GM23338 (cell line): ENCODE measurements around the gene SULT6B1. TPM values are rescaled to one million over a fixed set of nuclear protein-coding genes. Genes with fewer than 3 reads are reported as not detected.

Experiments
- ATAC-seq: fragments of 200-7000 bp; cut with Tn5 transposase; 3 replicates; pipeline ENCODE4 v1.9.1; 2020
- DNase-seq: peaks from one replicate; pipeline ENCODE4 v3.0.0-alpha.2; 2015; ENCODE audit warnings: low spot score
- H2AFZ ChIP-seq: fragments of 200-600 bp; sonication (generic); 2 replicates; pipeline ENCODE4 v1.8.0; 2016; ENCODE audit warnings: antibody characterized with exemption, mild to moderate bottlenecking, moderate library complexity
- H3F3A ChIP-seq: fragments of 200-600 bp; sonication (generic); replicated peaks from 2 replicates; pipeline ENCODE4 v1.8.0; 2017; ENCODE audit warnings: antibody characterized with exemption, mixed run types, low read depth
- H3K27ac ChIP-seq: fragments of 200-600 bp; sonication (generic); 2 replicates; pipeline ENCODE4 v1.6.1; 2016; ENCODE audit warnings: low read depth
- H3K27me3 ChIP-seq: fragments of 200-600 bp; sonication (generic); 2 replicates; pipeline ENCODE4 v1.8.0; 2016; ENCODE audit warnings: mild to moderate bottlenecking, mixed run types, moderate library complexity; ENCODE audit not compliant: insufficient read depth
- H3K36me3 ChIP-seq: fragments of 200-600 bp; sonication (generic); 2 replicates; pipeline ENCODE4 v1.8.0; 2016; ENCODE audit warnings: mild to moderate bottlenecking; ENCODE audit not compliant: insufficient read depth
- H3K4me1 ChIP-seq: fragments of 200-600 bp; sonication (generic); 2 replicates; pipeline ENCODE4 v1.8.0; 2016; ENCODE audit warnings: mild to moderate bottlenecking, moderate library complexity; ENCODE audit not compliant: insufficient read depth
- H3K4me2 ChIP-seq: fragments of 200-600 bp; sonication (generic); 2 replicates; pipeline ENCODE4 v1.7.1; 2017; ENCODE audit warnings: mixed run types
- H3K4me3 ChIP-seq: fragments of 200-600 bp; sonication (generic); 2 replicates; pipeline ENCODE4 v1.6.1; 2016; ENCODE audit warnings: mixed run types
- H3K79me2 ChIP-seq: fragments of 200-600 bp; sonication (generic); replicated peaks from 2 replicates; pipeline ENCODE4 v1.8.0; 2017; ENCODE audit warnings: mild to moderate bottlenecking; ENCODE audit not compliant: insufficient read depth
- H3K9me2 ChIP-seq: fragments of 200-600 bp; sonication (generic); 2 replicates; pipeline ENCODE4 v1.8.0; 2017; ENCODE audit not compliant: insufficient read depth
- H4K20me1 ChIP-seq: fragments of 200-600 bp; sonication (generic); replicated peaks from 2 replicates; pipeline ENCODE4 v1.8.0; 2017; ENCODE audit warnings: mild to moderate bottlenecking; ENCODE audit not compliant: insufficient read depth
- H3K27ac Mint-ChIP-seq: 2 replicates; pipeline ENCODE4 v1.8.0; 2020; ENCODE audit warnings: inconsistent platforms, mild to moderate bottlenecking, moderate library complexity, mixed read lengths
- H3K27me3 Mint-ChIP-seq: 3 replicates; pipeline ENCODE4 v1.8.0; 2022; ENCODE audit warnings: low read depth, mild to moderate bottlenecking, moderate library complexity, mixed read lengths, inconsistent platforms; ENCODE audit not compliant: insufficient read depth, poor library complexity
- H3K36me3 Mint-ChIP-seq: 3 replicates; pipeline ENCODE4 v1.8.0; 2021; ENCODE audit warnings: low read depth, mild to moderate bottlenecking, inconsistent platforms, moderate library complexity, mixed read lengths
- H3K4me1 Mint-ChIP-seq: 3 replicates; pipeline ENCODE4 v1.8.0; 2020; ENCODE audit warnings: mild to moderate bottlenecking, inconsistent platforms, mixed read lengths
- H3K4me3 Mint-ChIP-seq: 3 replicates; pipeline ENCODE4 v1.8.0; 2021; ENCODE audit warnings: moderate library complexity, mild to moderate bottlenecking, inconsistent platforms, mixed read lengths
- H3K9me3 Mint-ChIP-seq: 3 replicates; pipeline ENCODE4 v1.8.0; 2020; ENCODE audit warnings: moderate library complexity, mild to moderate bottlenecking, inconsistent platforms, mixed read lengths
- CREB1 ChIP-seq: fragments of 250-450 bp; sonication (Bioruptor Pico); IDR thresholded peaks from 2 replicates; pipeline ENCODE4 v1.5.0; 2020; ENCODE audit warnings: low read depth, mild to moderate bottlenecking, moderate library complexity
- EZH2 ChIP-seq: fragments of 200-600 bp; sonication (generic); IDR thresholded peaks from one replicate; pipeline ENCODE4 v1.8.0; 2017; ENCODE audit warnings: antibody characterized with exemption, mild to moderate bottlenecking, low read depth; ENCODE audit not compliant: unreplicated experiment
- EZH2phosphoT487 ChIP-seq: fragments of 200-600 bp; sonication (generic); IDR thresholded peaks from one replicate; pipeline ENCODE4 v1.8.1; 2018; ENCODE audit warnings: antibody characterized with exemption; ENCODE audit not compliant: unreplicated experiment
- JUNB ChIP-seq: IDR thresholded peaks from one replicate; pipeline ENCODE4 v1.6.1; 2016; ENCODE audit warnings: antibody characterized with exemption; ENCODE audit not compliant: unreplicated experiment
- NANOG ChIP-seq: IDR thresholded peaks from 2 replicates; pipeline ENCODE4 v1.6.1; 2016; ENCODE audit warnings: antibody characterized with exemption, borderline replicate concordance
- POLR2AphosphoS5 ChIP-seq: IDR thresholded peaks from 2 replicates; pipeline ENCODE4 v1.6.1; 2016; ENCODE audit warnings: antibody characterized with exemption, low read depth
- STAT1 ChIP-seq: IDR thresholded peaks from one replicate; pipeline ENCODE4 v1.6.1; 2016; ENCODE audit warnings: antibody characterized with exemption; ENCODE audit not compliant: unreplicated experiment
- ZNF331 ChIP-seq: fragments of 250-450 bp; sonication (Bioruptor Pico); IDR thresholded peaks from 2 replicates; pipeline ENCODE4 v1.5.0; 2020; ENCODE audit warnings: low read depth, mild to moderate bottlenecking, moderate library complexity
- polyA plus RNA-seq: library from polyadenylated mRNA; unstranded; fragments of >200 nt; fragmentation: Nextera tagmentation; extraction: Ambion mirVana; gene quantifications from 2 replicates; pipeline ENCODE4 v1.2.1, GENCODE V29; 2016
- total RNA-seq: library from RNA; depleted of rRNA; stranded (reverse); fragments of >200 nt; shearing (Covaris generic); gene quantifications from 2 replicates; pipeline ENCODE4 v1.2.3, GENCODE V29; 2014
- TF ChIP-seq, protein P1 (sequence below): IDR thresholded peaks from 2 replicates; pipeline ENCODE4 v1.6.1; 2016; ENCODE audit warnings: antibody characterized with exemption
- TF ChIP-seq, protein P2 (sequence below), 2 experiments: fragments of 200-600 bp in 1 of 2; sonication (generic) in 1 of 2; conservative IDR thresholded peaks; 2 replicates each; pipeline versions ENCODE4 v1.5.1 to v1.6.1; 2016 to 2017; ENCODE audit warnings: antibody characterized with exemption in 2 of 2, low read depth in 2 of 2, mild to moderate bottlenecking in 2 of 2, moderate library complexity in 1 of 2

The SULT6B1 gene
- total and polyA plus RNA-seq, 2 experiments from 2014 or later: not detected

DNA sequence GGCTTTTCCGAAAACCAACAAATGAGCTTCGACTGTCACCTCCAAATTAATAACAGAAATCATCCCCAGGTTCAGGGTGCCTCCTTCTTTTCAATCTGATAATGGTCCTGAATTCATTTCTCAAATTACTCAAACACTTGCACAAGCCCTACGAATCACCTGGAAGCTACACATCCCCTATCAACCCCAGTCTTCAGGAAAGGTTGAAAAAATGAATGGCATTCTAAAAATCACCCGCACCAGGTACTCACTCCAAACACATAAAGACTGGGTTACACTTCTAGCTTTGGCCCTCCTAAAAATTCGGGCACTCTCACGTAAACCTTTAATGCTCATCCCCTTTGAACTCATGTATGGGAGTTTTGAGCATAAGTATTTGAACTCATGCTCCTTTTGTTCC, 55.6 kb downstream of the SULT6B1 start:
- Mint-ChIP-seq H3K27me3 (peaks cover 1% of the 10 kb centered on the region), H3K9me3 (no peaks in the 10 kb centered on the region), H3K4me3 (no peak overlapping the region), H3K27ac (no peak overlapping the region), H3K36me3 (peaks cover 47% of the 10 kb centered on the region), H3K4me1 (no peaks in the 10 kb centered on the region)
- H2AFZ ChIP-seq: no peak overlapping the region
- no peak overlapping the region for H3K4me2 ChIP-seq
- no peaks in the 10 kb centered on the region for H3K4me1 ChIP-seq
- no peak for ATAC-seq
- no peaks in the 10 kb centered on the region for H3F3A ChIP-seq
- no peaks in the 10 kb centered on the region for H3K79me2 ChIP-seq
- H3K9me2 ChIP-seq: no peaks in the 10 kb centered on the region
- TF ChIP-seq EZH2phosphoT487: no peak
- TF ChIP-seq NANOG: no peak
- TF ChIP-seq, protein P1, sequence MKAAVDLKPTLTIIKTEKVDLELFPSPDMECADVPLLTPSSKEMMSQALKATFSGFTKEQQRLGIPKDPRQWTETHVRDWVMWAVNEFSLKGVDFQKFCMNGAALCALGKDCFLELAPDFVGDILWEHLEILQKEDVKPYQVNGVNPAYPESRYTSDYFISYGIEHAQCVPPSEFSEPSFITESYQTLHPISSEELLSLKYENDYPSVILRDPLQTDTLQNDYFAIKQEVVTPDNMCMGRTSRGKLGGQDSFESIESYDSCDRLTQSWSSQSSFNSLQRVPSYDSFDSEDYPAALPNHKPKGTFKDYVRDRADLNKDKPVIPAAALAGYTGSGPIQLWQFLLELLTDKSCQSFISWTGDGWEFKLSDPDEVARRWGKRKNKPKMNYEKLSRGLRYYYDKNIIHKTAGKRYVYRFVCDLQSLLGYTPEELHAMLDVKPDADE: no peak
- no peak for TF ChIP-seq STAT1
- TF ChIP-seq CREB1 (CRISPR knock-in tag): no peak
- TF ChIP-seq, protein P2, sequence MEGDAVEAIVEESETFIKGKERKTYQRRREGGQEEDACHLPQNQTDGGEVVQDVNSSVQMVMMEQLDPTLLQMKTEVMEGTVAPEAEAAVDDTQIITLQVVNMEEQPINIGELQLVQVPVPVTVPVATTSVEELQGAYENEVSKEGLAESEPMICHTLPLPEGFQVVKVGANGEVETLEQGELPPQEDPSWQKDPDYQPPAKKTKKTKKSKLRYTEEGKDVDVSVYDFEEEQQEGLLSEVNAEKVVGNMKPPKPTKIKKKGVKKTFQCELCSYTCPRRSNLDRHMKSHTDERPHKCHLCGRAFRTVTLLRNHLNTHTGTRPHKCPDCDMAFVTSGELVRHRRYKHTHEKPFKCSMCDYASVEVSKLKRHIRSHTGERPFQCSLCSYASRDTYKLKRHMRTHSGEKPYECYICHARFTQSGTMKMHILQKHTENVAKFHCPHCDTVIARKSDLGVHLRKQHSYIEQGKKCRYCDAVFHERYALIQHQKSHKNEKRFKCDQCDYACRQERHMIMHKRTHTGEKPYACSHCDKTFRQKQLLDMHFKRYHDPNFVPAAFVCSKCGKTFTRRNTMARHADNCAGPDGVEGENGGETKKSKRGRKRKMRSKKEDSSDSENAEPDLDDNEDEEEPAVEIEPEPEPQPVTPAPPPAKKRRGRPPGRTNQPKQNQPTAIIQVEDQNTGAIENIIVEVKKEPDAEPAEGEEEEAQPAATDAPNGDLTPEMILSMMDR (conservative IDR thresholded peaks at IDR 0.05; ENCODE audit: low read depth in 2 of 2): no peak
- no peak for TF ChIP-seq ZNF331 (CRISPR knock-in tag)
- no peak for DNase-seq
- H4K20me1 ChIP-seq: 0 out of 2 replicates have a peak, but pooled peaks cover 5% of the 10 kb centered on the region
- H3K27me3 ChIP-seq: no peaks in the 10 kb centered on the region
- peaks cover 24% of the 10 kb centered on the region for H3K36me3 ChIP-seq
- H3K4me3 ChIP-seq: no peak overlapping the region
- 0 out of 2 replicates have a peak overlapping the region, but pooled peaks have one; percentile 32 for H3K27ac ChIP-seq

DNA sequence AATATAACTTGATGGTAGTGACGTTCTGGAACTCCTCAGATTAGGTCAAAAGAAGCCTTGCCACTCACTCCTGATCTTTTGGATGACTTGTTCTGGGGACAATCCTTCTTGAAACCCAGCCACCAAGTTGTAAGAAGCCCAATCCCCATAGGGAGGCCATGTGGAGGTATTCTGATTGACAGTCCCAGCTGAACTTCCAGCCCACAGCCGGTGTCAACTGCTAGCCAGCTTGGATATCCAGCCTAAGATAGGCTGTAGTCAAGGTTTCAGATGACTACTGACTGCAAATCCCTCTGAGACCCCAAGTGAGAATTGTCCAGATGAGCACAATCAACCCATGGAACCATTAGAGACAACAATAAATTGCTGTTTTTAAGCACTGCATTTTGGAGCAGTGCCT, 63.1 kb downstream of the SULT6B1 start:
- no peak for TF ChIP-seq JUNB
- no peak for TF ChIP-seq STAT1
- TF ChIP-seq EZH2: no peak
- TF ChIP-seq, protein P2 (conservative IDR thresholded peaks at IDR 0.05; ENCODE audit: low read depth in 2 of 2): no peak
- TF ChIP-seq POLR2AphosphoS5: no peak
- H2AFZ ChIP-seq: no peak overlapping the region
- no peaks in the 10 kb centered on the region for H4K20me1 ChIP-seq
- no peak overlapping the region for H3K4me3 Mint-ChIP-seq
- no peaks in the 10 kb centered on the region for H3K9me3 Mint-ChIP-seq
- H3K79me2 ChIP-seq: no peaks in the 10 kb centered on the region
- H3K36me3 Mint-ChIP-seq: peaks cover 38% of the 10 kb centered on the region
- no peaks in the 10 kb centered on the region for H3F3A ChIP-seq
- no peak overlapping the region for H3K4me2 ChIP-seq
- ATAC-seq (no peak), DNase-seq (no peak)
- no peaks in the 10 kb centered on the region; the same call in 1 of the 2 replicates for H3K36me3 ChIP-seq
- no peak overlapping the region for H3K27ac ChIP-seq
- no peak overlapping the region for H3K27ac Mint-ChIP-seq
- H3K9me2 ChIP-seq: no peaks in the 10 kb centered on the region
- H3K4me1 Mint-ChIP-seq: no peaks in the 10 kb centered on the region
- no peak overlapping the region for H3K4me3 ChIP-seq
- H3K4me1 ChIP-seq: no peaks in the 10 kb centered on the region
- no peaks in the 10 kb centered on the region for H3K27me3 ChIP-seq
- no peaks in the 10 kb centered on the region for H3K27me3 Mint-ChIP-seq
